GM12875 (cell line): ENCODE data around the gene TMED1.

Experiments
- H3K4me3 ChIP-seq: one replicate; pipeline ENCODE4 v1.5.1; 2011; ENCODE audit warnings: low read depth, low read length, control low read depth
- CTCF ChIP-seq: IDR thresholded peaks from 2 replicates; pipeline ENCODE4 v1.5.1; 2011; ENCODE audit warnings: low read depth, mild to moderate bottlenecking, control low read depth, inconsistent platforms, low read length, moderate library complexity, borderline replicate concordance; ENCODE audit not compliant: insufficient read depth

The TMED1 gene

GRCh38 chr19:10836479-10837330 is 693 bp upstream of the TMED1 start:
- peak overlapping the region; percentile 64 for H3K4me3 ChIP-seq
- no peak for TF ChIP-seq CTCF

- peak overlapping the region; percentile 64 for H3K4me3 ChIP-seq
- TF ChIP-seq CTCF = no peak
Observed at GRCh38 chr19:10835089-10835753, 791 bp downstream of the TMED1 start.

- no peak overlapping the region for H3K4me3 ChIP-seq
- TF ChIP-seq CTCF = no peak
Observed at GRCh38 chr19:10832939-10833296, 3.1 kb downstream of the TMED1 start.

- TF ChIP-seq CTCF = no peak
- H3K4me3 ChIP-seq = no peak overlapping the region
Observed at GRCh38 chr19:10831987-10832938, 3.7 kb downstream of the TMED1 start.

- no peak for TF ChIP-seq CTCF
- H3K4me3 ChIP-seq = no peak overlapping the region
Observed at GRCh38 chr19:10830931-10831779, 4.9 kb downstream of the TMED1 start.

GRCh38 chr19:10830370-10830769 is 5.6 kb downstream of the TMED1 start:
- no peak for TF ChIP-seq CTCF
- H3K4me3 ChIP-seq = no peak overlapping the region
